H1 (cell line): Measurements from ENCODE around the gene HDDC3. TPM values are rescaled to one million over a fixed set of nuclear protein-coding genes. Genes with fewer than 3 reads are reported as not detected.

Experiments used
- CTCF ChIA-PET: fragments of 300-600 bp; sonication (Branson Sonifier 250); formaldehyde crosslinking; loops from one replicate; lab custom pipeline; 2021; ENCODE audit not compliant: partially characterized antibody; lab: Charles Lee
- POLR2A ChIA-PET: fragments of 300-600 bp; sonication (Branson Sonifier 250); formaldehyde crosslinking; loops from one replicate; lab custom pipeline; 2021; ENCODE audit warnings: inconsistent platforms; ENCODE audit not compliant: partially characterized antibody; lab: Charles Lee
- DNase-seq, 2 experiments: peaks; one replicate each; pipeline versions ENCODE4 v3.0.0 to v3.0.0-alpha.2; 2010 to 2022; ENCODE audit warnings: low spot score in 2 of 2, low read depth in 1 of 2, mixed read lengths in 1 of 2
- FAIRE-seq: peaks from 2 replicates; lab custom pipeline; 2011; peaks lifted over from hg19 to GRCh38; lab: Jason Lieb, UNC
- H2AFZ ChIP-seq: 2 replicates; pipeline ENCODE4 v1.8.1; 2012; ENCODE audit warnings: low read length, inconsistent platforms
- H2AK5ac ChIP-seq: 2 replicates; pipeline ENCODE4 v1.6.1; 2013; ENCODE audit warnings: low read depth, low read length
- H2BK120ac ChIP-seq: replicated peaks from 2 replicates; pipeline ENCODE3; 2013; ENCODE audit warnings: low read depth, low read length, inconsistent platforms
- H2BK12ac ChIP-seq: 2 replicates; pipeline ENCODE4 v1.6.1; 2013; ENCODE audit warnings: low read depth, low read length
- H2BK15ac ChIP-seq: 2 replicates; pipeline ENCODE4 v1.6.1; 2013; ENCODE audit warnings: low read length
- H2BK20ac ChIP-seq: 2 replicates; pipeline ENCODE4 v1.6.1; 2013; ENCODE audit warnings: low read length
- H2BK5ac ChIP-seq: 2 replicates; pipeline ENCODE4 v1.6.1; 2013; ENCODE audit warnings: low read depth, low read length
- H3K14ac ChIP-seq: 2 replicates; pipeline ENCODE4 v1.6.1; 2013; ENCODE audit warnings: inconsistent platforms; ENCODE audit not compliant: insufficient read length
- H3K18ac ChIP-seq: 2 replicates; pipeline ENCODE4 v1.6.1; 2013; ENCODE audit warnings: low read length; ENCODE audit errors: extremely low read depth
- H3K23ac ChIP-seq: 2 replicates; pipeline ENCODE4 v1.6.1; 2013; ENCODE audit warnings: inconsistent platforms; ENCODE audit not compliant: insufficient read length
- H3K23me2 ChIP-seq: 2 replicates; pipeline ENCODE4 v1.6.1; 2013; ENCODE audit warnings: low read depth, low read length
- H3K27ac ChIP-seq: 2 replicates; pipeline ENCODE4 v1.6.1; 2011; ENCODE audit warnings: low read depth, low read length, inconsistent platforms
- H3K27me3 ChIP-seq, 4 experiments: replicated peaks in 1 of 4; 1 replicate in 1 of 4; 2 replicates in 3 of 4; pipeline versions ENCODE4 v1.6.1 to v1.8.1; 2011 to 2013; ENCODE audit warnings: low read length in 3 of 4, mild to moderate bottlenecking in 3 of 4, inconsistent platforms in 2 of 4, mixed read lengths in 2 of 4, moderate library complexity in 1 of 4; ENCODE audit not compliant: control insufficient read depth in 3 of 4, insufficient read depth in 3 of 4; ENCODE audit errors: extremely low read depth in 1 of 4
- H3K36me3 ChIP-seq, 4 experiments: 2 replicates each; pipeline versions ENCODE4 v1.6.1 to v1.8.1; 2011 to 2013; ENCODE audit warnings: mild to moderate bottlenecking in 4 of 4, low read length in 3 of 4, moderate library complexity in 2 of 4, control low read depth in 1 of 4, inconsistent platforms in 1 of 4; ENCODE audit not compliant: insufficient read depth in 4 of 4, control insufficient read depth in 2 of 4
- H3K4ac ChIP-seq: replicated peaks from 2 replicates; pipeline ENCODE3; 2013; ENCODE audit warnings: low read length, low read depth, mixed read lengths, inconsistent platforms; ENCODE audit not compliant: insufficient read length
- H3K4me1 ChIP-seq, 4 experiments: replicated peaks in 1 of 4; 1 replicate in 1 of 4; 2 replicates in 3 of 4; pipeline versions ENCODE4 v1.6.1 to v1.8.1; 2011 to 2013; ENCODE audit warnings: low read length in 3 of 4, inconsistent platforms in 2 of 4, mixed read lengths in 1 of 4; ENCODE audit not compliant: insufficient read depth in 4 of 4, control insufficient read depth in 3 of 4
- H3K4me2 ChIP-seq, 2 experiments: 2 replicates each; pipeline versions ENCODE4 v1.6.1 to v1.8.1; 2011 to 2013; ENCODE audit warnings: low read depth in 2 of 2, low read length in 2 of 2, control low read depth in 1 of 2, inconsistent platforms in 1 of 2, mild to moderate bottlenecking in 1 of 2; ENCODE audit not compliant: insufficient read depth in 1 of 2
- H3K4me3 ChIP-seq, 4 experiments: fragments of 200-600, 300-600 bp in 1 of 4; sonication (generic), shearing (Covaris generic), sonication (Bioruptor Twin) in 1 of 4; 2 replicates each; pipeline versions ENCODE4 v1.5.1 to v1.8.1; 2011 to 2016; ENCODE audit warnings: low read length in 4 of 4, low read depth in 3 of 4, control low read depth in 2 of 4, inconsistent platforms in 2 of 4, mild to moderate bottlenecking in 2 of 4, mixed read lengths in 1 of 4, moderate library complexity in 1 of 4; ENCODE audit not compliant: insufficient read depth in 2 of 4; ENCODE audit errors: extremely low read depth in 1 of 4
- H3K56ac ChIP-seq: replicated peaks from 2 replicates; pipeline ENCODE3; 2013; ENCODE audit warnings: low read depth, mild to moderate bottlenecking, mixed read lengths, low read length, inconsistent platforms; ENCODE audit not compliant: insufficient read length
- H3K79me1 ChIP-seq: 2 replicates; pipeline ENCODE4 v1.6.1; 2013; ENCODE audit warnings: low read depth, low read length, control low read depth
- H3K79me2 ChIP-seq, 2 experiments: 2 replicates each; pipeline versions ENCODE4 v1.6.1 to v1.8.1; 2012 to 2013; ENCODE audit warnings: low read length in 2 of 2, mild to moderate bottlenecking in 2 of 2, inconsistent platforms in 1 of 2; ENCODE audit not compliant: insufficient read depth in 2 of 2, control insufficient read depth in 1 of 2
- H3K9ac ChIP-seq, 4 experiments: replicated peaks in 1 of 4; 1 replicate in 1 of 4; 2 replicates in 3 of 4; pipeline versions ENCODE4 v1.6.1 to v1.8.1; 2011 to 2013; ENCODE audit warnings: low read depth in 3 of 4, low read length in 3 of 4, control low read depth in 2 of 4, mild to moderate bottlenecking in 2 of 4, moderate library complexity in 2 of 4, inconsistent platforms in 1 of 4; ENCODE audit errors: extremely low read depth in 1 of 4
- H3K9me3 ChIP-seq, 2 experiments: 2 replicates each; pipeline versions ENCODE4 v1.6.1 to v1.8.1; 2012 to 2013; ENCODE audit warnings: mild to moderate bottlenecking in 2 of 2, moderate library complexity in 2 of 2, control low read depth in 1 of 2, inconsistent platforms in 1 of 2, low read depth in 1 of 2, low read length in 1 of 2, mixed read lengths in 1 of 2; ENCODE audit not compliant: insufficient read depth in 2 of 2
- H4K20me1 ChIP-seq, 2 experiments: replicated peaks in 1 of 2; 2 replicates each; pipeline versions ENCODE3 to v1.8.1; 2011 to 2013; ENCODE audit warnings: inconsistent platforms in 2 of 2, low read length in 2 of 2, mild to moderate bottlenecking in 1 of 2; ENCODE audit not compliant: insufficient read depth in 2 of 2, control insufficient read depth in 1 of 2
- H4K5ac ChIP-seq: 2 replicates; pipeline ENCODE4 v1.6.1; 2013; ENCODE audit warnings: low read length, low read depth, mixed read lengths, inconsistent platforms; ENCODE audit not compliant: insufficient read length
- H4K8ac ChIP-seq: 2 replicates; pipeline ENCODE4 v1.8.0; 2013; ENCODE audit warnings: mild to moderate bottlenecking, moderate library complexity, low read length, inconsistent platforms; ENCODE audit not compliant: insufficient read depth; ENCODE audit errors: extremely low read depth
- H4K91ac ChIP-seq: replicated peaks from 2 replicates; pipeline ENCODE3; 2013; ENCODE audit warnings: low read length, mixed read lengths, inconsistent platforms; ENCODE audit not compliant: insufficient read length
- CBX8 ChIP-seq: fragments of 300-800, 300-1000 bp; sonication (generic); IDR thresholded peaks from 2 replicates; pipeline ENCODE4 v1.7.1; 2016; ENCODE audit warnings: low read depth, low read length, borderline replicate concordance
- FOSL1 ChIP-seq: IDR thresholded peaks from 2 replicates; pipeline ENCODE4 v1.6.1; 2011; ENCODE audit warnings: mild to moderate bottlenecking, low read depth, low read length, moderate library complexity; ENCODE audit not compliant: insufficient read depth
- HDAC2 ChIP-seq, 2 experiments: fragments of 300-600 bp in 1 of 2; sonication (generic) in 1 of 2; IDR thresholded peaks; 2 replicates each; pipeline ENCODE4 v1.6.1; 2011 to 2012; ENCODE audit warnings: low read depth in 2 of 2, low read length in 2 of 2, mild to moderate bottlenecking in 2 of 2, moderate library complexity in 2 of 2, borderline replicate concordance in 1 of 2, inconsistent platforms in 1 of 2
- JUND ChIP-seq: IDR thresholded peaks from 2 replicates; pipeline ENCODE4 v1.6.1; 2011; ENCODE audit warnings: mild to moderate bottlenecking, improper control_type of control experiment, low read length
- KDM5A ChIP-seq: fragments of 200-600 bp; IDR thresholded peaks from 2 replicates; pipeline ENCODE4 v1.7.1; 2012; ENCODE audit warnings: mild to moderate bottlenecking, low read length, inconsistent platforms, mixed read lengths
- RBBP5 ChIP-seq: IDR thresholded peaks from 2 replicates; pipeline ENCODE4 v1.7.1; 2012; ENCODE audit warnings: low read depth, mild to moderate bottlenecking, inconsistent platforms, low read length, moderate library complexity, borderline replicate concordance
- RXRA ChIP-seq: IDR thresholded peaks from 2 replicates; pipeline ENCODE4 v1.6.1; 2011; ENCODE audit warnings: low read depth, mild to moderate bottlenecking, low read length, moderate library complexity; ENCODE audit not compliant: insufficient read depth
- SAP30 ChIP-seq: fragments of 300-600 bp; sonication (generic); IDR thresholded peaks from 2 replicates; pipeline ENCODE4 v1.7.1; 2012; ENCODE audit warnings: low read length, moderate library complexity, mild to moderate bottlenecking, inconsistent platforms; ENCODE audit not compliant: insufficient read depth, insufficient replicate concordance
- WGBS, 2 experiments: shearing (Covaris generic) in 1 of 2; methylation state at CpG; one replicate each; pipeline versions ENCODE4 v1.1.6 to v1.1.7; 2013 to 2015; ENCODE audit warnings: low lambda C conversion rate in 2 of 2, mixed read lengths in 2 of 2, inconsistent platforms in 1 of 2, low coverage in 1 of 2, missing lambda C conversion rate in 1 of 2; ENCODE audit not compliant: insufficient replicate concordance in 2 of 2, insufficient coverage in 1 of 2, insufficient read length in 1 of 2; ENCODE audit errors: extremely low coverage in 1 of 2, missing lambda C conversion rate in 1 of 2; 5-methylcytosine and 5-hydroxymethylcytosine counted together
- polyA plus RNA-seq, 7 experiments: library from polyadenylated mRNA; depleted of rRNA in 3 of 7; stranded (reverse) in 5 of 7; unstranded in 2 of 7; fragments of >200 nt in 5 of 7; fragments of 200-250 nt in 2 of 7; gene quantifications; 1 replicate in 5 of 7; 2 replicates in 1 of 7; 4 replicates in 1 of 7; pipeline versions ENCODE4 v1.2.1 to v1.2.3, GENCODE V29; 2011 to 2013; ENCODE audit warnings: missing spikeins in 2 of 7, mixed read lengths in 2 of 7
- total RNA-seq: library from RNA; stranded (reverse); fragmentation: NEBNext Ultra II Directional; extraction: Animal tissue kit (Norgen Biotek cat#: 25700); gene quantifications from 2 replicates; pipeline ENCODE4 v1.2.1, GENCODE V29; 2021
- TF ChIP-seq, protein P1 (sequence below): IDR thresholded peaks from 2 replicates; pipeline ENCODE4 v1.6.1; 2011; ENCODE audit warnings: low read depth, mild to moderate bottlenecking, low read length; ENCODE audit not compliant: insufficient read depth
- TF ChIP-seq, protein P2 (sequence below), 3 experiments: IDR thresholded peaks; 1 replicate in 2 of 3; 2 replicates in 1 of 3; pipeline versions ENCODE4 v1.5.1 to v1.6.1; 2011; ENCODE audit warnings: low read length in 3 of 3, mild to moderate bottlenecking in 3 of 3, inconsistent platforms in 2 of 3, low read depth in 1 of 3, moderate library complexity in 1 of 3; ENCODE audit not compliant: insufficient read depth in 1 of 3; ENCODE audit errors: control extremely low read depth in 1 of 3

Gene HDDC3
- total and polyA plus RNA-seq, 2 of the 8 experiments (the other 6 are each of a cell fraction or from before 2014, with no cell fraction given), result 16.3 to 16.5 TPM

DNA sequence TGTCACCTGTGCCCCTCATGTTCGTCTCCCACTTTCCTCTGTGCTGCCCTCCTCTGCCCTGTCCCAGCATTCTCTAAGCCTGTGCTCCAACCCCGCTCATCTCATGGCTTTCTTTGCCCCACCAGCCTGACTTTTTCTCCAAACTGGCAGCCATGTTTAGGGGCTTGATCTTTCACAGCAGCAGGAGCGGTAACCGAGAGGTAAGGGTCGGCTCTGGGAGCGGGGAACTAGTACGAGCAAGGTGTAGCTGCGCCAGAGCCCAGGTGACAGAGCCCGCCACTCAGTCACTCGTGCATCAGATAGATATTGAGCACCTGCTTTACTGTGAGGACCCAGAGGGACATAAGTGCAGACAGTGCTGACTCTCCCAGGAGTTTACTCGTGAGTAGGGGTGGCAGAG lies 15.9 kb downstream of the HDDC3 start:
- H2BK15ac ChIP-seq, result no peak overlapping the region
- no peak overlapping the region for H3K56ac ChIP-seq
- no peak overlapping the region for H2BK12ac ChIP-seq
- POLR2A ChIA-PET, result no interaction called here
- no peak overlapping the region for H2AK5ac ChIP-seq
- H2BK120ac ChIP-seq, result no peak overlapping the region
- H3K79me2 ChIP-seq, result no peaks in the 10 kb centered on the region
- H3K4ac ChIP-seq, result no peak overlapping the region
- H3K27ac ChIP-seq, result no peak overlapping the region
- no peaks in the 10 kb centered on the region for H3K79me1 ChIP-seq
- H2BK5ac ChIP-seq, result peak overlapping the region; percentile 13; the same call in 1 of the 2 replicates
- CTCF ChIA-PET, result interaction anchor here (1.9 to 6.8 kb wide), 2 partner anchors 16 to 20 kb away, joined by 8 to 87 read pairs; partner anchors contain the start of genes HDDC3 and UNC45A
- no peak overlapping the region for H4K5ac ChIP-seq
- no peaks in the 10 kb centered on the region for H3K23me2 ChIP-seq
- no peaks in the 10 kb centered on the region; a peak in 4 of 8 replicates for H3K36me3 ChIP-seq
- no peak overlapping the region for H2AFZ ChIP-seq
- peaks cover 2 to 3% of the 10 kb centered on the region in 2 experiments for H4K20me1 ChIP-seq
- no peak overlapping the region; the same call in 1 of the 2 replicates for H4K8ac ChIP-seq
- WGBS, 2 experiments, result 83% methylated on average over 11 of the region's 11 CpGs; no CpG with 5 or more reads in 1 of the 2 experiments
- no peak overlapping the region for H4K91ac ChIP-seq
- no peak overlapping the region for H3K4me2 ChIP-seq
- no peak overlapping the region for H2BK20ac ChIP-seq
- DNase-seq (no peak), FAIRE-seq (no peak)
- no peak overlapping the region for H3K23ac ChIP-seq
- H3K18ac ChIP-seq, result no peak overlapping the region
- no peaks in the 10 kb centered on the region for H3K9me3 ChIP-seq
- H3K9ac ChIP-seq, result no peak overlapping the region
- no peak overlapping the region for H3K14ac ChIP-seq
- no peaks in the 10 kb centered on the region for H3K27me3 ChIP-seq
- H3K4me1 ChIP-seq, result peaks cover 0 to 2% (median 0%) of the 10 kb centered on the region in 4 experiments; a peak in 2 of 7 replicates
- no peak overlapping the region for H3K4me3 ChIP-seq
- TF ChIP-seq RBBP5 (no peak), FOSL1 (no peak), HDAC2 (IDR thresholded peaks at IDR 0.05; ENCODE audit: borderline replicate concordance in 1 of 2, low read depth in 2 of 2, low read length in 2 of 2) (no peak), JUND (no peak), KDM5A (no peak), RXRA (no peak), CBX8 (no peak), SAP30 (no peak)
- TF ChIP-seq, protein P1, sequence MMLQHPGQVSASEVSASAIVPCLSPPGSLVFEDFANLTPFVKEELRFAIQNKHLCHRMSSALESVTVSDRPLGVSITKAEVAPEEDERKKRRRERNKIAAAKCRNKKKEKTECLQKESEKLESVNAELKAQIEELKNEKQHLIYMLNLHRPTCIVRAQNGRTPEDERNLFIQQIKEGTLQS, result no peak
- TF ChIP-seq, protein P2, sequence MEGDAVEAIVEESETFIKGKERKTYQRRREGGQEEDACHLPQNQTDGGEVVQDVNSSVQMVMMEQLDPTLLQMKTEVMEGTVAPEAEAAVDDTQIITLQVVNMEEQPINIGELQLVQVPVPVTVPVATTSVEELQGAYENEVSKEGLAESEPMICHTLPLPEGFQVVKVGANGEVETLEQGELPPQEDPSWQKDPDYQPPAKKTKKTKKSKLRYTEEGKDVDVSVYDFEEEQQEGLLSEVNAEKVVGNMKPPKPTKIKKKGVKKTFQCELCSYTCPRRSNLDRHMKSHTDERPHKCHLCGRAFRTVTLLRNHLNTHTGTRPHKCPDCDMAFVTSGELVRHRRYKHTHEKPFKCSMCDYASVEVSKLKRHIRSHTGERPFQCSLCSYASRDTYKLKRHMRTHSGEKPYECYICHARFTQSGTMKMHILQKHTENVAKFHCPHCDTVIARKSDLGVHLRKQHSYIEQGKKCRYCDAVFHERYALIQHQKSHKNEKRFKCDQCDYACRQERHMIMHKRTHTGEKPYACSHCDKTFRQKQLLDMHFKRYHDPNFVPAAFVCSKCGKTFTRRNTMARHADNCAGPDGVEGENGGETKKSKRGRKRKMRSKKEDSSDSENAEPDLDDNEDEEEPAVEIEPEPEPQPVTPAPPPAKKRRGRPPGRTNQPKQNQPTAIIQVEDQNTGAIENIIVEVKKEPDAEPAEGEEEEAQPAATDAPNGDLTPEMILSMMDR (IDR thresholded peaks at IDR 0.05; ENCODE audit: control extremely low read depth in 1 of 3, insufficient read depth in 1 of 3, low read depth in 1 of 3, low read length in 3 of 3), result no peak
